RWPE1 (cell line): ENCODE data around the gene MED17.

Source experiments
- CTCF ChIA-PET: fragments of 350-600 bp; sonication (Branson Sonifier 250); formaldehyde crosslinking; extraction: SDS; loops from one replicate; lab custom pipeline; 2021; lab: Yijun Ruan, JAX
- POLR2A ChIA-PET: fragments of 400-600 bp; formaldehyde crosslinking; extraction: SDS; loops from one replicate; lab custom pipeline; 2020; ENCODE audit warnings: antibody characterized with exemption; ENCODE audit not compliant: low non-redundant PET; lab: Yijun Ruan, JAX
- DNase-seq: peaks from one replicate; pipeline ENCODE4 v3.0.0; 2012; ENCODE audit warnings: low spot score
- H3K27ac ChIP-seq: fragments of 450-650 bp; 2 replicates; pipeline ENCODE4 v1.5.1; 2017
- TF ChIP-seq, protein P1 (sequence below): fragments of 450-650 bp; conservative IDR thresholded peaks from 2 replicates; pipeline ENCODE4 v1.5.1; 2017; ENCODE audit warnings: low read depth, mild to moderate bottlenecking

MED17 gene

DNA sequence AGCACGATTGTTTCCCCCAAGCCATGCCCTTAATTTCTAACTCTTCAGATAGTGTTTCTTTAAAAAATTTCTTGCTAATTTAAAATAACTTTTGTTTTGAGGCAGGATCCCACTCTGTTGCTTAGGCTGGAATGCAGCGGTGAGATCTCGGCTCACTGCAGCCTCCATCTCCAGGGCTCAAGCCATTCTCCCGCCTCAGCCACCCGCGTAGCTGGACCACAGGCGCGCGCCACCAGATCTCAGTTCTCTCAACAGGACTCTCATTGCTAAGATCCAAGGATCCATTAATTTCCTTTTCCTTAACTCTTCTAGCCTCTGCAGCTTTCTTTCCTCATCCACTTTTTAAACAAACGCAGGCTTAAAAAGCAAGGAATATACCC lies 327 bp upstream of the MED17 start:
- H3K27ac ChIP-seq, result peak overlapping the region; percentile 91
- TF ChIP-seq, protein P1, sequence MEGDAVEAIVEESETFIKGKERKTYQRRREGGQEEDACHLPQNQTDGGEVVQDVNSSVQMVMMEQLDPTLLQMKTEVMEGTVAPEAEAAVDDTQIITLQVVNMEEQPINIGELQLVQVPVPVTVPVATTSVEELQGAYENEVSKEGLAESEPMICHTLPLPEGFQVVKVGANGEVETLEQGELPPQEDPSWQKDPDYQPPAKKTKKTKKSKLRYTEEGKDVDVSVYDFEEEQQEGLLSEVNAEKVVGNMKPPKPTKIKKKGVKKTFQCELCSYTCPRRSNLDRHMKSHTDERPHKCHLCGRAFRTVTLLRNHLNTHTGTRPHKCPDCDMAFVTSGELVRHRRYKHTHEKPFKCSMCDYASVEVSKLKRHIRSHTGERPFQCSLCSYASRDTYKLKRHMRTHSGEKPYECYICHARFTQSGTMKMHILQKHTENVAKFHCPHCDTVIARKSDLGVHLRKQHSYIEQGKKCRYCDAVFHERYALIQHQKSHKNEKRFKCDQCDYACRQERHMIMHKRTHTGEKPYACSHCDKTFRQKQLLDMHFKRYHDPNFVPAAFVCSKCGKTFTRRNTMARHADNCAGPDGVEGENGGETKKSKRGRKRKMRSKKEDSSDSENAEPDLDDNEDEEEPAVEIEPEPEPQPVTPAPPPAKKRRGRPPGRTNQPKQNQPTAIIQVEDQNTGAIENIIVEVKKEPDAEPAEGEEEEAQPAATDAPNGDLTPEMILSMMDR, result no peak
- CTCF ChIA-PET, result interaction anchor here (0.9 to 1.1 kb wide), 2 partner anchors 10 to 61 kb away, joined by 4 read pairs; no protein-coding TSS in a partner anchor

DNA sequence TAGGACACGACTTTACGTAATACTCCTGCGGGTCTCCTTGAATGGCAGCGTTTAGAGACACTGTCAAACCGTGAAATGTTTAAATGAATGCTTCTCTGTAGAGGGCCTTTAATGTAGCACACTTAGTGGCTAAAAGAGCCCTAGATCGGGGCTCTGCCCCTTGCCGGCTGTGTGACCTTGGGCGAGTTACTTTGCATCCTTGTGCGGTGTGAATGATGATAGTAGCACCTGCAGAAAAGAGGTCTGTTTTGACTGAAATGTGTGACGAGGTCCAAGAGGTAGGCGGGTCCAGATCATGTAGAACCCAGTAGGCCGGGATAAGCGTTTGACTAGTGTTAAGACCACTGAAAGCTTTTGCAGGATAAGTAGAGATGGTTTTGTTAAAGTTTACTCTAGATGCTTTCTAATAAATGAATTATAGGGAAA lies 866 bp downstream of the MED17 start:
- CTCF ChIA-PET, result interaction anchor here (0.7 to 1.0 kb wide), 3 partner anchors 12 to 187 kb away, joined by 3 to 8 read pairs (median 3); no protein-coding TSS in a partner anchor
- POLR2A ChIA-PET, result no interaction called here
- peak; percentile 7 for DNase-seq
- TF ChIP-seq, protein P1, result no peak
- H3K27ac ChIP-seq, result peak overlapping the region; percentile 91

More for the DNA sequence above, 327 bp upstream of the MED17 start:
- POLR2A ChIA-PET, result interaction anchor here (0.9 to 1.3 kb wide), 3 partner anchors 12 to 44 kb away, joined by 3 to 18 read pairs (median 9); partner anchors contain the start of genes C11orf54 and TAF1D
- DNase-seq, result no peak

DNA sequence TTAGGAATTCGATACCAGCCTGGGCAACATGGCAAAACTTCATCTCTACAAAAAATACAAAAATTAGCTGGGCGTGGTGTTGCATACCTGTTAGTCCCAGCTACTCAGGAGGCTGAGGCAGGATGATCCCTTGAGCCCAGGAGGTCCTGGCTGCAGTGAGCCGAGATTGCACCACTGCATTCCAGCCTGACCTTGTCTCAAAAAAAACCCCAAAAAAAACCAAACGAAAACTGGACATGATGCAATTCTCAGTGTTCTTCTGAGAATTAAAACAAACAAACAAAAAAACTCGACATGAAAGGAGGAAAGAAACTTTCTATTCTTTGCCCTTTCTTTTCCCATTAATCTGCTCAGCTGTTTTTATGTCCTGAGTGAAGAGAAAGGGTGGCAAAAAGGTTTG lies 7.4 kb downstream of the MED17 start:
- ChIA-PET CTCF (interaction anchor here (0.7 kb wide), 1 partner anchor 84 kb away, joined by 4 read pairs; no protein-coding TSS in a partner anchor), POLR2A (no interaction called here)
- no peak overlapping the region for H3K27ac ChIP-seq
- no peak for DNase-seq
- TF ChIP-seq, protein P1, result no peak

DNA sequence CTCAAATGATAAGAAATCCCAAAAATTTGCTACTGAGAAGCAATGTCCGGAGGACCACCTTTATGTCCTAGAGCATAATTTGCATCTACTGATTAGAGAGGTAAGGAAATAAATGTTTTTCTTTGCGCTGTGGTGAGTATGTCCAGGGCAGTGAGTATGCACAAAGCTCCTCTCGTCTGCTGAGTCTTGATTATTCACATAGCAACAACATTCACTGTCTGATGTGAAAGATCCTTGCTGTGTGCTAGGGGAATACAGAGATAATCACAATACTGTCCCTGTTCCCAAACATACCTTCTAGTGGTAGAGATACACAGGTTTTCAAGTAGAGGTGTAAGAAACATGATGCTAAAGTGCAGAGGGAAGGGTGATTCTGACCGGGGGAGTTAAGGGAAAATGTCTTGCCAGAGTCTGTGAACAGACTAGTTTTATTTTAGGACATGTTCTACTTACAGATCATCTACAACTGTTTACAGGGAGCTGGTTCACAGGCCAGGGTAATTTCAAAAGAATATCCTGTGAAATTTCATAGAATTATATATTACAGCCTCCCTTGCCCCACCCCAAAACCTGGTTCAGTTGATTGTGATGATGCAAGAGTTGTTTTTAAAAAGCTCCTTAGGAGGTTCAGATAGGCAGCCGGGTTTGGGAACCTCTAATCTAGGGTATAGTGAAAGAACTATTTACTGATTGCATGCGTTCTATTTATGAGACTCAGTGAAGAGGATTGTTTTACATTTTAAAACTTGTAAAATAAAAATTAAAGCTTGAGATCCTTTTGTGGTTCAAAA lies 12.6 kb downstream of the MED17 start:
- DNase-seq, result no peak
- ChIA-PET CTCF (interaction anchor here (0.7 to 1.0 kb wide), 2 partner anchors 11 to 41 kb away, joined by 5 to 8 read pairs; no protein-coding TSS in a partner anchor), POLR2A (no interaction called here)
- TF ChIP-seq, protein P1, result no peak
- H3K27ac ChIP-seq, result no peak overlapping the region

DNA sequence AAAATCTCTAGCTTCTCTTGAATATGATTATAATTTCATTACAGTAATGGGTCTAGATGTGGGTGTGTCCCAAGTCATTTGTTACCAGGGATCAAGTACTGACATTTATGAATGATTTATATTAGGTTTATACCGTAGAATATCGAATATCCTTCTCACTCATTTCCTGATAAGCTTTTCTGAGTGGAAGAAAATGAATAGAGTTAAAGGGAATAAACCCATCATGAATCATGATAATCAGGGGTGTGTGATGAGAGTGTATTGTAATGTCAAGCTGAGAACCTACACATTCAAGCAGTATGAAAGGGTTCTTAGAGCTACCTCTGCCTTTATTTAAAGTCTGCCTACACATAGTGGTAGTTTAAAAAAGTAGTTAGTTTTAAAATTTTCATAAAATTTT lies 17.3 kb downstream of the MED17 start:
- TF ChIP-seq, protein P1, result no peak

DNA sequence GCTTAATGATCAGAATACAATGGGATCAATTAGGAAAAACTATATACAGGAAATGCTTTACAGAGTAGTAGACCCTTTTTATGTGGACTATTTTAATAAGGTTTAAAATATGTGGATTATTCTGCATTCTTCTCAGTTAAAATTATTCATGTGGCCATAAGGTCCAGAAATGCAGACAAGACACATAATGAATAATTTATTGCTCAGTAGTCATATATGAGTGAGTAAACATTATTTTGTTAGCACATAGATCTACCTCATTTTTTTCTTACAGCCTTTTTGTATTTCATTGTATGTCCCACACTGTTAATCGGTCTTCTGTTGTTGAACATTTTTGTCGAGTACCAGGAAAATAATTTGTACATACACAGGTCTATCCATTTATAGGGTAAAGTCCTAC lies 20.8 kb downstream of the MED17 start:
- TF ChIP-seq, protein P1, result no peak
- H3K27ac ChIP-seq, result no peak overlapping the region
- POLR2A ChIA-PET, result no interaction called here
- DNase-seq, result no peak
- CTCF ChIA-PET, result no interaction called here

More for the DNA sequence above, 17.3 kb downstream of the MED17 start:
- no peak overlapping the region for H3K27ac ChIP-seq
- no peak for DNase-seq
- ChIA-PET CTCF (interaction anchor here (1.0 kb wide), 1 partner anchor 94 kb away, joined by 3 read pairs; no protein-coding TSS in a partner anchor), POLR2A (no interaction called here)
